Stimulated activated CD8-positive, alpha-beta memory T cell treated with anti-CD3 and anti-CD28 coated beads, Interleukin-2, amount 100 ng/mL, for 1 hour (primary cell): ENCODE measurements around the gene EMD.
"Not testable (repeated sequence)": the region's sequence is repeated elsewhere in the genome, so short reads cannot be mapped to it uniquely, and the experiment has no call there.

ENCODE experiments used
- DNase-seq, 2 donors: peaks; one replicate each; pipeline ENCODE4 v3.0.0-alpha.2; 2020; ENCODE audit warnings: low read depth in 2 of 2

Gene EMD

GRCh38 chrX:154378799-154379568 lies at the start of gene EMD:
EMD (plus strand) TSS chrX:154379295; CDS start chrX:154379485, 190 bp downstream.
- DNase-seq = peak; percentile 87 to 91

GRCh38 chrX:154332561-154332960 lies 46.5 kb upstream of the EMD start:
- DNase-seq = no peak

GRCh38 chrX:154333116-154333515 lies 46.0 kb upstream of the EMD start:
- DNase-seq = no peak

DNA sequence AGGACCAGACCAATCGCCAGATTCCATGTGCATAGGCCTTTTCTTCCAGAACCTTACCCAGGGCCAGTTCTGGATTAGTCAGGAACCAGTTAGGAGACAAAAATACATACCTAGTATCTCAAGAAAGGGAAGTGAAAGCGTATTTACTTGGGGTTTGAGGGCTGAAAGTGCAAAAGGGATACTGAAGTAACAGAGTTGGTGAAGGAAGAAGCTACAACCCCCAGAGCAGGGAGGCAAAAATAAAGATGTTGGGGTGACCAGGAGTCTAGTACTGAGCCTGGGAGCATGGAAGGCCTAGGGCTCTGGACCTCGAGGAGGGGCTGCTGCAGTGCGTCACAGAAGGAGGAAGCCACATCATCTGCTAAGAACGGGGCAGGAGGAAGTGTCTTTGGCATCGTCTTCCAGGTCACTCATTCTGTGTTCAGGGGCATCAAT lies 45.2 kb upstream of the EMD start:
- no peak for DNase-seq

DNA sequence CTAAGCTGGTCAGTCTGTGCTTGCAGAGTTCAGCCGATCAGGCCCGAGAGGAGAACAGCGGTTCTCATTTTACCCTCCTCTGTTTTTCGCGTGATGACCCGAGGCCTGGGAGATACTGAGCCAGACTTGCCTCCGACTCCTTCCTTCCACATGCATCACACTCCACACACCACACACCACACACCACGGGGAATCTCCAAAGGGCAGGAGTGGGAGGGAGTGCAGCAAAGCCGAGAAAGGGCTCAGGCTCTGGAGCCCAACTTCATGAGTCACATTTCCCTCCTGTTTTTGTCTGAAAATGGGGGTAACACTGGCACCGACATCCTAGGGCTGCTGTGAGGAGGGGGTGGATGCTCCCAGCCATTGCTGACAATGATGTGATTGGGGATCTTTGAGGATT lies 44.6 kb upstream of the EMD start:
- DNase-seq = no peak

DNA sequence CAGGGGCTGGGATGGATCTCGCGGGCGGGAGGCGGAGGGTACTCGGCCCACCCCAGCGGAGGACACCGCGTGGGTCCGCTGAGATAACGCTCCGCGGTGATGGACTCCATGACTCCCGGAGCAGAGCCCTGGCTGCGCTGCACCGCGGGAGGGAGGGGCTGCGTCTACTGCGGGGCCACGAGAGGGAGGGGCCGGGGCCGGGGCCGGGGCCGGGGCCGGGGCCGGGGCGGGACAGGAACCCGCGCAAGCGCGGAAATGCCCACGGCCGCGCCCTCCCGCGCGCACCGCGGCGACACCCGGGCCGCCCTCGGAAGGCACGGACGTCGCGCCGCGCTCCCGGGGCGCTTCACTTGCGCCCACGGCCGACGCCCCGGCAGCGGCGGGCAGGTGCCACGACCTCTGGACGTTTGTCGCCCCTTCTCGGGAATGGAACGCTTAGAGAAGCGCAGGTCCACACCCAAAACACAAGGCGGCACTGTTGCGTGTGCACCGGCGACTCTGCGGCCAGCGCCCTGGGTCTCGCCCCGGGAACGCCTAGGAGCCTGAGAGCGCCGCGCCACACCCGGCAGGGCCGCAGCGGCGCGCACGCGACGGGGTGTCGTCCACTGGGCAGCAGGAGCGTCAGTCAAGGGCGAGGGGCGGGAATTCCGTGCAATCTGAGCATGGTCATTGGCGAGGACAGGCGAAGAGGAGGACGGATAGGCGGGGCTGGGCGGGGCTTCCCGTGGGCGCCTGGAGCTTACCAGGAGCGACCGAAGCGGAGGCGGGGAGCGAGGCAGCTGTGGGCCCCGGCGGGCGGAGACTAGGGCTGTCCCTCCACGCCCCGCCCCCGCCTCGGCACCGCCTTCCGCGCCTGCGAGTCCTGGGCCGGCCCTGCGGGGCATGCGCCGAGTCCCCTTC lies 37.4 kb upstream of the EMD start:
- not testable (repeated sequence) for DNase-seq

DNA sequence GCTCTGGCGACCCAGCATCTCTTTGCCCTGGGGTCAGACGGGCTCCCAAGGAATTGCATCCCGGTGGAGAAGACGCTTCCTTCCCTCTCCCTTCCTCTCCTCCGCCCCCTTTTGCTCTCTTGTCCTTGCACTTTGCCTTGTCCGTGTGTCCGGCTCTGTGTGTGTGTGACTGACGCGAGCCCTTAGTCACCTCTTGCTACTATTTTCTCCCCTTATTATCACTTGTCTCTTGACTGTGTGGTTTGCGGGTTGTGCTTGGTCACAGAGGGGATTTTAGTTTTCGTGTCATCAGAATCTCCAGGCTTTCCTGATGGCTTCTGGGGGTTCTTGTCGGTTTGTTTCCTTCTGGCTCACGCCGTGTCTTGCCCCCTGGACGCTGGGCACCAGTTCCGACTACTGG lies 36.0 kb upstream of the EMD start:
- DNase-seq = not testable (repeated sequence)

- not testable (repeated sequence) for DNase-seq
Observed at GRCh38 chrX:154343620-154344019, 35.5 kb upstream of the EMD start.

GRCh38 chrX:154348114-154348531 lies 31.0 kb upstream of the EMD start:
- no peak for DNase-seq

GRCh38 chrX:154348646-154349358 lies 30.3 kb upstream of the EMD start:
- DNase-seq = no peak

- DNase-seq = no peak
Observed at GRCh38 chrX:154349359-154349935, 29.6 kb upstream of the EMD start.

GRCh38 chrX:154349979-154350378 lies 29.1 kb upstream of the EMD start:
- DNase-seq = no peak

GRCh38 chrX:154350429-154351182 lies 28.5 kb upstream of the EMD start:
- no peak for DNase-seq

GRCh38 chrX:154351183-154352011 lies 27.7 kb upstream of the EMD start:
- no peak for DNase-seq

DNA sequence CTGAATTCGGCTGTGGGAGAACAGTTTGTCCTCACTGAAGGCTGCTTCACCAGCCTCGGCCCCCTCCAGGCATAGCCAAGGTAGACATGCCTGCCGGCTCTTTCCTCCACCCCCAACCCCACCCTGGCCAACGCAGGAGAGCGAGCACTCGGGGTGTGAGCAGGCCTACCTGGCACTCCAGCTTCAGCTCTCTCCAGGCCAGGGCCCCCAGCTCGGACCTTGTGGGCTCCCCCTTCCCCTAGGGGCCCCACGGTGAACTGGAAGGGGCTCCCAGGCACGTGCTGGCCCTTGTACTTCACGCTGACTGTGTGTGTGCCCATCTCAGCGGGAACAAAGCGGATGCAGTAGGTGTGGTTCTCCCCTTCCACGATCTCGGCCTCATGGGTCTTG lies 27.1 kb upstream of the EMD start:
- DNase-seq = no peak

DNA sequence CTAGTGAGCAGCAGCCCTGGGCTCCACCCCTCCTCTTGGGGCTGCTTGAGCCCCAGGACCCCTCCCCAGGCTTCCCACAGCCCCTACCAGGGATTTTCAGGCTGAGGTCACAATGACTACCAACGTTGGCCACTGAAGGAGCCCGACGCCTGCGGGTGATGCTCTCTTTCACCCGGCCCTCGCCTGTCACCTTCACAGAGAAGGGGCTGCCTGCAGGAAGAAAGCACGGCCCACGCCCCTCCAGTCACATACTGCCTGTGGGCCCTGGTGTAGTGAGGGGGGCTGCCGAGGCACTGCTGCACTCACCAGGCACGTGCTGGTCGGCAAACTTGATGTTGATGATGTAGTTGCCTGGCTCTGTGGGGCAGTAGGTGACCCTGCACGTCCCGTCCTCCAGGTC lies 26.6 kb upstream of the EMD start:
- no peak for DNase-seq

DNA sequence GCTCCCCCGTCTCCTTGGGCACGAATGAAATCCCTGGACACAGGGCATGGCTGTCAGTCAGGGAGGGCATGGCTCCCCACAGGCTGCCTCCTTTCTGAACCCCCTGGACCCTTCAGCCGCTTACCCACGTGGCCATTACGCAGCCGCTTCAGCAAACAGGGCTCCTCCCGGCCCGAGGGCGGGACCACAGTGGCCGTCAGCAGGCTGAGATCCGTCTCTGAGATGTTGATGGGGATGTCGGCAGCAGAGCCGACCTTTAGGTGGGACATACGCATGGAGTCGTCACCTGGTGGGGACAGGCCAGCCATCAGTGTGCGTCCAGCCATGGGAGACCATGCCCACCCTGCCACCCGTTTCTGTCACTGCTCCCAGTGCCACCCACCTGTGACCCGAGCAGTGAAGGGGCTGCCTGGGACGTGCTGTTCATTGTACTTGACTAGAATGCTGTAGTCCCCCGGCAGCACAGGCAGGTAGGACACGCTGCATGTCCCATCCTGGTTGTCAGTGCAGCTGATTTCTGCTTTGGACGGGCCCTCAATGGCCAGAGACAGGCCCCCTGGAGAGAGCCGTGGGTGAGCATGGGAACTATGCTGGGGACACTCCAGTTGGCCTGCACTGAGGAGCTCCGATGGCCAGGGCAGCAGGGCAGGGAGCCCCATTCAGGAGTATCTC lies 25.8 kb upstream of the EMD start:
- DNase-seq = no peak

- no peak for DNase-seq
Observed at GRCh38 chrX:154354013-154354412, 25.1 kb upstream of the EMD start.

DNA sequence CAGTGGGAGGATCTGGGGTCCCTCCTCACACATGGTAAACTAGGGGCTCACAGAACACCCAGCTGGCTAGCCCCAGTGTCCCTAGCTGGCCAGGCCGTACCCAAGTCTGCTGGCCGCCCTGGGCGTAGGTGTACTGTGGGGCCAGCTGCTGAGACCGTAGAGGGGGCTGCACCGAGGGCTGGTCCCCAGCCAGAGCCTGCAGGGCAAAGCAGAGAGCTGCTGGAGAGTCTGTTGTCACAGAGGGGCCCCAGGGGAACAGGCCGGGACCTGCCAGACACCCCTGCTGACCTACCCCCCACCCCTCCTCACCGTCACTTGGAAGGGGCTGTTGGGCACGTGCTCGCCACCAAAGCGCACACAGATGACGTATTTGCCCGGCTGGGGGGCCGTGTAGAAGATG lies 24.6 kb upstream of the EMD start:
- DNase-seq = no peak
